ENCODE measurements around the gene GK.
"Not testable (repeated sequence)": the region's sequence is repeated elsewhere in the genome, so short reads cannot be mapped to it uniquely, and the experiment has no call there.

The GK gene

DNA sequence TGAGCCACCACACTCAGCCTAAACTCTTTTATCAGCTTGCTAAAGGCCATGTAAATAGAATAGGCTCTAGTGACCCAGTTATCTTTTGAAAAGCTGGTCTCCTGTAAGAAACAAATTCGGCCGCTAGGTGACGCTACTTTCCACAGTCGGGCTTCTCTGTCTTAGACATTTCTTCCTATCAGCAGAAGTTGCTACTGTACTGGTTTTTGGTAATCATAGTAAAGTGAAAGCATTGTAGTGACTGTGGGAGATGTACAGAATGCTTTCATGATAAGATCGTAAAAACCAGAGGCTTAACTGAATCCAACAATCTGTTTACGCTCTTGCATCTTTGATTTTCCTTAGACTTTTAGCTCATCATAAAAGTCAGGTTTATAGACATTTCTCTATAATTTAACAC is 82.6 kb downstream of the GK start:
- H3K27ac ChIP-seq = no peak overlapping the region
- no peaks in the 10 kb centered on the region for H4K20me1 ChIP-seq
- H3K27me3 ChIP-seq = no peaks in the 10 kb centered on the region
- H3K4me2 ChIP-seq = no peak overlapping the region
- no peak overlapping the region for H3K4me3 ChIP-seq
- no peaks in the 10 kb centered on the region for H3K4me1 ChIP-seq
- H3K9me3 ChIP-seq = no peaks in the 10 kb centered on the region
- TF ChIP-seq Cebpa-rat (IDR thresholded peaks at IDR 0.05) = no peak
- H3K36me3 ChIP-seq = no peaks in the 10 kb centered on the region
- no peak overlapping the region for H3K9ac ChIP-seq

GRCh38 chrX:30741545-30741944 is 88.3 kb downstream of the GK start:
- Histone ChIP-seq H3K27ac (no peak overlapping the region), H3K4me2 (no peak overlapping the region), H4K20me1 (no peaks in the 10 kb centered on the region), H3K9ac (no peak overlapping the region), H3K4me1 (no peaks in the 10 kb centered on the region), H3K27me3 (no peaks in the 10 kb centered on the region), H3K36me3 (no peaks in the 10 kb centered on the region), H3K9me3 (peaks cover 6% of the 10 kb centered on the region), H3K4me3 (no peak overlapping the region)
- no peak for TF ChIP-seq Cebpa-rat (IDR thresholded peaks at IDR 0.05)

DNA sequence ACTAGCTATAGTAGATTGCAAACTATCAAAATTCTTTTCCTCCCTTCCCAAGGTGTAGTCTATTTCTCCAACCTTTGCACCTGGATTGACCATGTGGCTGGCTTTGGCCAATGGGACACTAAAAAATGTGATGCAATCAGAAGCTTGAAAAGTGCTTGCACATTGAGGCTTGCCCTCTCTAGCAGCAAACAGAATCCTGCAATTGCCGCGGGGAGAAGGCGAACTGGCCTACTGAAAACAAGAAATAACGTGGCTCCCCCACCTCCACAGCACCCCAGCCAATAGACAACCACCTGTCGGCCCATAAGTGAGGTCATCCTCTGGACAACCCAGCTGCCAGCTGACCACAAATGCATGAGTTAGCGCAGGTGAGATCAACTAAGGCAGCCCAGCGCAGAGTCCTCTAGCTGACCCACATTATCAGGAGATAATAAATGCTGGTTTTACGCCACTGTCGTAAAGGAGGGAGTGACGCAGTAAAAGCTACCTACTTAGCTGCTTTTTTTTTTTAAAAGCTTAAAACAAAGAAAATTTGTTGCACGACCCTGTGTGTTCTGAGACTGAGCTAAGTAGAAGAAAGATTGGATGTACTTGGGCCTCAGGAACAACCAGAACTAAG is 95.2 kb downstream of the GK start:
- Histone ChIP-seq H3K36me3 (no peaks in the 10 kb centered on the region), H3K27ac (no peak overlapping the region), H3K9ac (no peak overlapping the region), H3K4me3 (no peak overlapping the region), H3K4me2 (no peak overlapping the region), H3K4me1 (no peaks in the 10 kb centered on the region; the same call in 1 of the 2 replicates), H3K27me3 (no peaks in the 10 kb centered on the region), H4K20me1 (no peaks in the 10 kb centered on the region), H3K9me3 (peaks cover 6% of the 10 kb centered on the region)
- no peak for TF ChIP-seq Cebpa-rat (IDR thresholded peaks at IDR 0.05)

DNA sequence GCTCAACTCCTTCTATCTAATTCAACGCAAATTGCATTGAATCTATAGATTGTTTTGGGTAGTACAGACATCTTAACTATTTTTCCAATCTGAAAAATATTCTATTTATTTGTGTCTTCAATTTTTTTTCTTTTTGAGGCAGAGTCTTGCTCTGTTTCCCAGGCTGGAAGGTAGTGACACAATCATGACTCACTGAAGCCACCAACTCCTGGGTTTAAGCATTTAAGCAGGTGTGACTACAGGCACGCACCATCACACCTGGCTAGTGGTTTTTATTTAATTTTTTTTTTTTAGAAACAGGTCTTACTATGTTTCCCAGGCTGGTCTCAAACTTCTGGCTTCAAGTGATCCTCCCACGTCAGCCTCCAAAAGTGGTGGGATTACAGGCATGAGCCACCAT is 98.3 kb downstream of the GK start:
- Histone ChIP-seq H3K4me3 (no peak overlapping the region), H3K9me3 (peaks cover 6% of the 10 kb centered on the region), H3K36me3 (no peaks in the 10 kb centered on the region), H4K20me1 (no peaks in the 10 kb centered on the region), H3K27ac (no peak overlapping the region), H3K4me2 (no peak overlapping the region), H3K4me1 (no peaks in the 10 kb centered on the region; the same call in 1 of the 2 replicates), H3K9ac (no peak overlapping the region), H3K27me3 (no peaks in the 10 kb centered on the region)
- TF ChIP-seq Cebpa-rat (IDR thresholded peaks at IDR 0.05) = no peak

DNA sequence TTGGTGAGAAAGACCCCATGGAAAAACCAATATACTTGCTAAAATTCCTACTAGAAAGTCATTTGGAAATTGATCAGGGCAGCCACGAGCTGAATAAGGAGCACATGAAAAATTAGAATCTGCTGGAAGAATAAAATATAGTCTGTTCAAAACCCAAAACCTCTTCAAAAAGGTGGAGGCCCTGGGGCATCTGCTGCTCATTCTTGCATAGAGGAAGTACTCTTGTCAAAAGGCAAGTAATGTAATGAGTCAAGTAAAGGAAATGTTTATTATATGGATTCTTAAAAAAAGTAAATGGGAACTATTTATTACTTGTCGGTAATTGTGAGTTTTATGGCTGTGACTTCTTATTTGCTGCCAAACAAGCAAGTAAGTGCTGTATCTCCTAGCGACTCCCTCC is 109.5 kb downstream of the GK start:
- no peak for TF ChIP-seq Cebpa-rat (IDR thresholded peaks at IDR 0.05)
- H3K4me1 ChIP-seq = no peaks in the 10 kb centered on the region
- H3K27ac ChIP-seq = no peak overlapping the region

GRCh38 chrX:30773764-30774163 is 120.5 kb downstream of the GK start:
- H3K4me1 ChIP-seq, H3K9me3 ChIP-seq, H3K4me3 ChIP-seq, H4K20me1 ChIP-seq, H3K27ac ChIP-seq, H3K27me3 ChIP-seq, H3K4me2 ChIP-seq, H3K9ac ChIP-seq, H3K36me3 ChIP-seq: not testable (repeated sequence)

More for the DNA sequence above, 109.5 kb downstream of the GK start:
- Histone ChIP-seq H3K4me3 (no peak overlapping the region), H3K9ac (no peak overlapping the region), H4K20me1 (no peaks in the 10 kb centered on the region), H3K9me3 (0 out of 2 replicates have a peak, but pooled peaks cover 3% of the 10 kb centered on the region), H3K4me2 (no peak overlapping the region), H3K36me3 (no peaks in the 10 kb centered on the region), H3K27me3 (no peaks in the 10 kb centered on the region)

GRCh38 chrX:30777575-30777974 is 124.4 kb downstream of the GK start:
- H3K27me3 ChIP-seq = no peaks in the 10 kb centered on the region
- H3K9ac ChIP-seq = no peak overlapping the region
- H3K4me1 ChIP-seq = no peaks in the 10 kb centered on the region
- H3K4me2 ChIP-seq = no peak overlapping the region
- H3K36me3 ChIP-seq = no peaks in the 10 kb centered on the region
- no peak overlapping the region for H3K27ac ChIP-seq
- no peaks in the 10 kb centered on the region for H4K20me1 ChIP-seq
- no peak for TF ChIP-seq Cebpa-rat (IDR thresholded peaks at IDR 0.05)
- H3K4me3 ChIP-seq = no peak overlapping the region
- H3K9me3 ChIP-seq = peaks cover 8% of the 10 kb centered on the region; the same call in 1 of the 2 replicates

- Histone ChIP-seq H3K9ac (no peak overlapping the region), H3K9me3 (peaks cover 8% of the 10 kb centered on the region; the same call in 1 of the 2 replicates), H3K36me3 (no peaks in the 10 kb centered on the region), H4K20me1 (no peaks in the 10 kb centered on the region), H3K27ac (no peak overlapping the region), H3K4me1 (no peaks in the 10 kb centered on the region), H3K4me3 (no peak overlapping the region), H3K27me3 (no peaks in the 10 kb centered on the region), H3K4me2 (no peak overlapping the region)
- TF ChIP-seq Cebpa-rat (IDR thresholded peaks at IDR 0.05) = no peak
These were observed 126.3 kb downstream of the GK start for GRCh38 chrX:30779453-30780030.
